Motor neuron (in vitro differentiated cells): Measurements from ENCODE around the gene ARID5B. TPM values are rescaled to one million over a fixed set of nuclear protein-coding genes. Genes with fewer than 3 reads are reported as not detected.

Source experiments
- ATAC-seq, 8 experiments: fragments of 200-7000 bp; cut with Tn5 transposase; replicated peaks in 6 of 8; 2 replicates each; pipeline ENCODE4 v1.8.0; 2021; ENCODE audit warnings: mild to moderate bottlenecking in 8 of 8, moderate library complexity in 8 of 8
- H3K27ac ChIP-seq, 2 donors: fragments of 250-450 bp; sonication (Bioruptor Pico); 2 replicates each; pipeline ENCODE4 v1.9.0; 2021; ENCODE audit warnings: antibody characterized with exemption in 2 of 2, mild to moderate bottlenecking in 2 of 2, moderate library complexity in 1 of 2
- H3K4me1 ChIP-seq, 2 donors: fragments of 250-450 bp; sonication (Bioruptor Pico); replicated peaks in 1 of 2; 2 replicates each; pipeline ENCODE4 v1.6.1; 2021; ENCODE audit warnings: antibody characterized with exemption in 2 of 2, mild to moderate bottlenecking in 2 of 2, moderate library complexity in 1 of 2
- H3K4me3 ChIP-seq, 5 donors: fragments of 250-450 bp; sonication (Bioruptor Pico); 2 replicates each; pipeline ENCODE4 v1.9.0; 2021; ENCODE audit warnings: antibody characterized with exemption in 5 of 5, mild to moderate bottlenecking in 5 of 5, moderate library complexity in 4 of 5
- WGBS, 10 experiments: fragments of 450-650 bp; shearing (Covaris generic); methylation state at CpG; one replicate each; pipeline ENCODE4 v1.0.0; 2022; 5-methylcytosine and 5-hydroxymethylcytosine counted together
- in situ Hi-C, 9 experiments: fragments of 400-800 bp; cut with MboI; loops; one replicate each; pipeline ENCODE4 v1.15.0; 2021; ENCODE audit warnings: low sequenced_read_pairs in 9 of 9, low pct_unique_long_range_greater_than_20kb in 2 of 9; ENCODE audit not compliant: unreplicated experiment in 9 of 9
- total RNA-seq, 8 experiments: library from RNA; unstranded; fragments of 300-600 nt; gene quantifications; 2 replicates each; pipeline versions ENCODE4 v1.2.3 to v1.2.4, GENCODE V29; 2022

The ARID5B gene
- total RNA-seq, 8 experiments from 2014 or later, result 5.7 to 53.4 (median 14.7) TPM

GRCh38 chr10:62072901-62073300, 171.4 kb downstream of the ARID5B start:
- Histone ChIP-seq H3K4me3 (no peak overlapping the region), H3K4me1 (peaks cover 3 to 32% of the 10 kb centered on the region in 2 donors), H3K27ac (no peak overlapping the region)
- WGBS, 10 experiments, result 21 to 100% (median 89%) methylated on average over 2 of the region's 2 CpGs; no CpG with 5 or more reads in 2 of the 10 experiments
- no peak for ATAC-seq
- in situ Hi-C loops, result no loop called here

- peak in 4 of 8 experiments; percentile 24 to 40 (median 30) for ATAC-seq
- 6 to 64% (median 56%) methylated on average over 2 to 3 of the region's 3 CpGs; no CpG with 5 or more reads in 2 of the 10 experiments for WGBS, 10 experiments
- Histone ChIP-seq H3K4me1 (peaks cover 3 to 32% of the 10 kb centered on the region in 2 donors), H3K4me3 (no peak overlapping the region), H3K27ac (no peak overlapping the region)
- in situ Hi-C loops, result no loop called here
These were observed 171.9 kb downstream of the ARID5B start for GRCh38 chr10:62073429-62073828.

- in situ Hi-C loops, result no loop called here
- ATAC-seq, result no peak
- no peak overlapping the region for H3K27ac ChIP-seq
- no peak overlapping the region for H3K4me3 ChIP-seq
- 40 to 100% (median 94%) methylated on average over 2 to 10 of the region's 11 CpGs; no CpG with 5 or more reads in 1 of the 10 experiments for WGBS, 10 experiments
- peaks cover 3 to 17% of the 10 kb centered on the region in 2 donors for H3K4me1 ChIP-seq
These were observed 173.9 kb downstream of the ARID5B start for GRCh38 chr10:62075414-62075813.

GRCh38 chr10:62075912-62076311, 174.4 kb downstream of the ARID5B start:
- ATAC-seq, result no peak
- 58 to 100% (median 89%) methylated on average over 1 to 6 of the region's 8 CpGs; no CpG with 5 or more reads in 3 of the 10 experiments for WGBS, 10 experiments
- Histone ChIP-seq H3K4me1 (peaks cover 5 to 19% of the 10 kb centered on the region in 2 donors), H3K4me3 (no peak overlapping the region), H3K27ac (no peak overlapping the region)
- in situ Hi-C loops, result no loop called here

GRCh38 chr10:62076891-62077290, 175.4 kb downstream of the ARID5B start:
- peak in 3 of 8 experiments; percentile 20 to 55 (median 34) for ATAC-seq
- in situ Hi-C loops, result no loop called here
- no peak overlapping the region for H3K4me3 ChIP-seq
- H3K27ac ChIP-seq, result no peak overlapping the region
- WGBS, 10 experiments, result 0 to 100% (median 89%) methylated on average over 1 to 2 of the region's 2 CpGs; no CpG with 5 or more reads in 4 of the 10 experiments
- H3K4me1 ChIP-seq, result peaks cover 15 to 29% of the 10 kb centered on the region in 2 donors

GRCh38 chr10:62077330-62078015, 176.0 kb downstream of the ARID5B start:
- no peak for ATAC-seq
- in situ Hi-C loops, result no loop called here
- H3K4me3 ChIP-seq, result no peak overlapping the region
- 22 to 92% (median 66%) methylated on average over 1 to 2 of the region's 2 CpGs for WGBS, 10 experiments
- H3K4me1 ChIP-seq, result peaks cover 21 to 35% of the 10 kb centered on the region in 2 donors
- no peak overlapping the region for H3K27ac ChIP-seq

- 92 to 100% (median 99%) methylated on average over 1 to 6 of the region's 8 CpGs; no CpG with 5 or more reads in 6 of the 10 experiments for WGBS, 10 experiments
- no peak overlapping the region for H3K4me3 ChIP-seq
- in situ Hi-C loops, result no loop called here
- ATAC-seq, result no peak
- H3K4me1 ChIP-seq, result peaks cover 35 to 45% of the 10 kb centered on the region in 2 donors
- H3K27ac ChIP-seq, result no peak overlapping the region
These were observed 178.5 kb downstream of the ARID5B start for GRCh38 chr10:62079885-62080559.

GRCh38 chr10:62080905-62081304, 179.4 kb downstream of the ARID5B start:
- Histone ChIP-seq H3K4me1 (peaks cover 35 to 45% of the 10 kb centered on the region in 2 donors), H3K4me3 (no peak overlapping the region), H3K27ac (no peak overlapping the region)
- in situ Hi-C loops, result no loop called here
- no peak for ATAC-seq
- WGBS, 10 experiments, result 0 to 100% (median 88%) methylated on average over 1 to 4 of the region's 5 CpGs; no CpG with 5 or more reads in 5 of the 10 experiments

- in situ Hi-C loops, result no loop called here
- Histone ChIP-seq H3K4me3 (no peak overlapping the region), H3K27ac (peak overlapping the region; percentile 46 to 79), H3K4me1 (peaks cover 35 to 45% of the 10 kb centered on the region in 2 donors)
- 54 to 96% (median 63%) methylated on average over 1 to 5 of the region's 5 CpGs for WGBS, 10 experiments
- ATAC-seq, result peak in 5 of 8 experiments; percentile 23 to 65 (median 40)
These were observed 180.1 kb downstream of the ARID5B start for GRCh38 chr10:62081341-62082270.

- H3K4me1 ChIP-seq, result peaks cover 35 to 45% of the 10 kb centered on the region in 2 donors
- ATAC-seq, result no peak
- 50 to 100% (median 92%) methylated on average over 1 of the region's 1 CpG; no CpG with 5 or more reads in 4 of the 10 experiments for WGBS, 10 experiments
- no peak overlapping the region for H3K4me3 ChIP-seq
- peak overlapping the region; percentile 46 to 79 for H3K27ac ChIP-seq
- in situ Hi-C loops, result no loop called here
These were observed 180.8 kb downstream of the ARID5B start for GRCh38 chr10:62082271-62082656.

- in situ Hi-C loops, result no loop called here
- Histone ChIP-seq H3K27ac (peak overlapping the region; percentile 46 to 79), H3K4me3 (no peak overlapping the region), H3K4me1 (peaks cover 35 to 45% of the 10 kb centered on the region in 2 donors)
- WGBS, 10 experiments, result 31 to 89% (median 67%) methylated on average over 2 to 7 of the region's 7 CpGs
- ATAC-seq, result peak in 7 of 8 experiments; percentile 9 to 49 (median 39)
These were observed 181.4 kb downstream of the ARID5B start for GRCh38 chr10:62082729-62083411.
